CD4-positive, alpha-beta T cell treated with Interferon gamma for 1 hour (primary cell): ENCODE data around the gene SLC28A2.
A peak's percentile ranks its signal among the peaks of the same experiment; 100 is the strongest.
"Not testable (repeated sequence)": the region's sequence is repeated elsewhere in the genome, so short reads cannot be mapped to it uniquely, and the experiment has no call there.

Experiments
- DNase-seq: peaks from one replicate; pipeline ENCODE4 v3.0.0-alpha.2; 2020

The SLC28A2 gene

DNA sequence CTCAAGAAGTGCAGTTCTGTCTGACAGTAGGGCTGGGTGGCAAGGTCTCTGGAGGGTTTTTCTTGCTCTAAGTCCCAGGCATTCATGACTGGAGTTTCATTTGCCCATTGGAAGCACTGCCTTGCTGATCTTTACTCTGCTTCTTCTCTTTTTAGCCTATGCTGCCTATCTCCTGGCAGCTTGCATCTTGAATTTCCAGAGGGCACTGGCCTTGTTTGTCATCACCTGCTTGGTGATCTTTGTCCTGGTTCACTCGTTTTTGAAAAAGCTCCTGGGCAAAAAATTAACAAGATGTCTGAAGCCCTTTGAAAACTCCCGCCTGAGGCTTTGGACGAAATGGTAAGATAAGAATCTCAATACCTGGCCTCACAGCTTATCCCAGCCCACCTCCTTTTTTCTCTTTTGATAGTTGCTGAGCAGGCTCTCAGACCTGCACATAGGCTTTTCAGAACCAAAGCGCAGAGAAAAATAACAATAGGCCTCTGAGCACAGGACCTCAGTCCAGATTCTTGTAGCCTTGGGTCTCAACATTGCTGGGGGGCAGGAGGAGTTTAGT is 10.9 kb downstream of the SLC28A2 start:
- no peak for DNase-seq

DNA sequence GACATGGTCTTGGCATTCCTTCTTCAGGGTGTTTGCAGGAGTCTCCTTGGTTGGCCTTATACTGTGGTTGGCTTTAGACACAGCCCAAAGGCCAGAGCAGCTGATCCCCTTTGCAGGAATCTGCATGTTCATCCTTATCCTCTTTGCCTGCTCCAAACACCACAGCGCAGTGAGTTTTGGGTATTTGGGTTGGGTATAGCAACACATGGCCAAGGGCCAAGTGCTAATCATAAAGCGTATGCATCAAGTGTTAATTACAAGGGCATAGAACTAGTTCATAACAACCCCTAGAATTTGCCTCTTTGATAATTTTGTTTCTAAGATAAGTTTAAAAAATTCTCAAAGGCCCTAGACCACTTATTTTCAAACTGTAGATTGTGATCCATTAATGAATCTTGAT is 11.8 kb downstream of the SLC28A2 start:
- DNase-seq: no peak

DNA sequence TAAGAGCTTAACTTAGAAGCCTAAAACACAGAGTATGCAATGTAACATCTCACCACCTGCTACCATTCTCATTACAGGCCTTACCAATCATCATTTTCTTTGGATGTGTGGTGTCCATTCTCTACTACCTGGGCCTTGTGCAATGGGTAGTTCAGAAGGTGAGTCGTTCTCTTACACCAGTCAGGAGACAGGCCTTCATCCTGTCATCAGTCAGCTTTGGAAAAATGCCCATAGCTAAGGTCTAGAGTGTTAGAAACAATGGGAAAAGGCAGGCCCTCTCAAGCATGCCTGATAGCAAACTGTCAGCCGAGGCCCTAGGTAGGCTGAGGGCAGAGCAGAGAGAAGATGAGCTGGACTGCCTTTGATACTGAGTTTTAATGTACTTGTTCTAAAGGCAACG is 13.5 kb downstream of the SLC28A2 start:
- no peak for DNase-seq

DNA sequence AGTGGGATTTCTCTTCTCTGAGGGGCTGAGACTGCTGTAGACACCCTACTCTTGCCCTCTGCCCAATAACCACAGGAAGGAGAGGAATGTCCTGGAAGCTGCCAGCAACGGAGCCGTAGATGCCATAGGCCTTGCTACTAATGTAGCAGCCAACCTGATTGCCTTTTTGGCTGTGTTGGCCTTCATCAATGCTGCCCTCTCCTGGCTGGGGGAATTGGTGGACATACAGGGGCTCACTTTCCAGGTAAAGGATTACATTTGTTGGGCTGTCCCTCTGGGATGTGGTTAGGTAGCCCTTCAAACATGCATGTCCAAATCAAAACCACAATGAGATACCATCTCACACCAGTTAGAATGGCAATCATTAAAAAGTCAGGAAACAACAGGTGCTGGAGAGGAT is 16.1 kb downstream of the SLC28A2 start:
- no peak for DNase-seq

DNA sequence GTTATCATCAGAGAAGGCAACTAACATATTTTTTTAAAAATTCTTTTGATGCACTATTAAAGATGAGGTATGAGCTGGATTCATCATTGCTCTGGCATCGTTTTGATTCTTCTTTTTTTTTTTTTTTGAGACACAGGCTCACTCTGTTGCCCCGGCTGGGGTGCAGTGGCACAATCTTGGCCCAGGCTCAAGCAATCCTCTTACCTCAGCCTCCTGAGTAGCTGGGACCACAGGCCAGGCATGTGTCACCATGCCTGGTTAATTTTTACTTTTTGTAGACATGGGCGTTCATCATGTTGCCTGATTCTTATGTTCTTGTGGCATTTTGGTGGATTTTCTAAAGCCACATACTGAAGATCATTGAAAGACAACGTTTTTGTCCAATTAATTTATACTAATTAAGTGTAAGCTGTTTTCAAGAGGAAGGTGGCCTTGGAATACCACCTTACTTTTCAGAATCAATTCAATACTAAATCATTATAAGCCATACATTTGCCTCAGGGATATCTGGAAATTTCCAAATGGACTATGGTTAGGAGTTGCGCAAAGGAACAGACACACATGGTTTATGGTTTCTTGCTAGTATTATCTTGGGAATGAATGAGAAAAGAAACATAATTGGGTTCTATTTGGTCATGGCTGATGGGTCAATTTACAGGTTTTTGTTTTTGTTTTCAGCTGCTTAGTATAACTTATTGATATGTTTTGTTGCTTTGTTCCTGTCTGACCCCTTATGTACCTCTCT is 22.8 kb downstream of the SLC28A2 start:
- DNase-seq: no peak

DNA sequence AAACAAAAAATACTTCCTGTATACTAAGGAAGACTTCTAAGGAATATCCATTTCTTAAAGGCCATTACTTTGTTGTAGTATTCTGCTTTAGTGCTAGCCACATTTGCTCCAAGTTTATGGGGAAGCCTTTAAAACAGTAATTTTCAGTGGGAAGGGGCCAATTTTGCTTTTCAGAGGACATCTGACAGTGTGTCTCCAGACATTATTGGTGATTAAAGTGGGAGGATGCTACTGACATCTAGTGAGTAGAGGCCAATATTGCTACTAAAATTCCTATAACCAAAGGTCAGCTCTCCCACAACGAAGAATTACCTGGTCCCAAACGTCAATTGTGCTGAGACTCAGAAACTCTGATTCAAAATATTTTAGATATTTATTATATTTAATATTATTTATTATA is 24.8 kb downstream of the SLC28A2 start:
- no peak for DNase-seq

DNA sequence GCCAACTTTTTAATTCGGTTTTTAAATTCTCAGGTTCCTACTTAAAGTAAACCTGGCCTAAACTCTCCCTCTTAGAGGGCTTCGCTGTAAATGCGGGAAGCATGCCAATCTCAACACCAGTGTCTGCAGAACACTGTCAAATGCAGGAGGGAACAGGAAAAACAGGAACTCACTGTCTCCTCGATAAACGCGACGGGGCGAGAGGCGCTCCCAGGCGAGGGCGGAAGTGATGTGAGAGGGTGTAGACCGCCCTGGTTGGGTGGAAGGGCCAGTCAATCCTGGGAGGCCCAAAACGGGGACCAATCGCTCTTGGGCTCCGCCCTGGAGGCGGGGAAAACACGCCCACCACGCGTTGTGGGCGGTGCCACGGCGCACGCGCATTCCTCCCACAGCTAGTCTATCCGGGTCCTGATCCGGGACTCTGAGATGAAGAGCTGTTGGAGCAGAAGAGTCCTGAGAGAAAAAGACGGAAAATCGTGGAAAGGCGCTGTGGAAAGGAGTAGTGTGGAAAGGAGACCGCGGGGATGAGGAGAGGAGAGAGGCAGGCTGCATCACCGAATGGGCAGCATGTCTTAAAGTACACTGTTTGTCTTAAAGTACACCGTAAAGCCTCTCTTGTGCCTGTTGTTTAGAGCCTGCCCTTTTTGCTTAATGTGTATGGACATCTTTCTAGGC is 27.1 kb downstream of the SLC28A2 start:
- DNase-seq: peak; percentile 95

DNA sequence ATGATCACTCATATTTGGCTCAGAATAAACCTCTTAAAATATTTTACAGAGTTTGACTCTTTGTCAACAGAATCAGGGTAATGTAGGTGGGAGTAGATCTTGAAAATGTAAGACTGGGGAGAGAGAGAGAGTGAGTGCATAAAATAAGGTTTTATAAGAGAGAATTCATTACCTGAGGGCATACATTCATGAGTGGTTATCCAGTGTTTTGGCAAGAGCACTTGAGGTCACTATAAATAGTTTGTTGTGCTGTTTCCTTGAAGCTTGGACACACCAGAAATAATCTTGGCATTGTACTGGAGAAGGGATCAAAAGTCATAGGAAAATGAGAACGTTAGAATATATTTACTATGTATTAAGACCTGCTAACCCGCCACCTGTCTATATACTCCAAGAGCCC is 33.4 kb downstream of the SLC28A2 start:
- DNase-seq: no peak

DNA sequence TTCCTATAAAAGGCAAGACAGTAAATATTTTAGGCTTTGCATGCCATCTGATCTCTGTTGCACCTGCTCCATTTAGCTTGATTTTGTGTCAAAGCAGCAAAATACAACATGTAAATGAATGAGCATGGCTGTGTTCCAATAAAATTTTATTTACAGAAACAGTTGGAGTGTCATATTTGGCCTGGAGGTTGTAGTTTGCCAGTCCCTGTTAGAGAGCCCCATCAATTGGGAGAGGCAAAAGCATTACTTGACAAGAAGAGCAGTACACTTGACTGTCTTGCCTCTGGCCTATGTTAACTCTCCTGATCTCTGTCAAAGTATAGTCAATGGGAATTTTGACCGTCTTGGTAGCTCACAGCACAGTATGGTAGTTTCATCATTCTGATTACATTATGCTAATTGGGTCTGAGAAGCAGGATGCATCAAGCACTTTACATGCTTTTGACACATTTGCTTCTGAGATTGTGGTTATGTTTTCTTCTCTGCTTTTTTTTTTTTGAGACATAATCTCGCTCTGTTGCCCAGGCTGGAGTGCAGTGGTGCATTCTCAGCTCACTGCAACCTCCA is 35.4 kb downstream of the SLC28A2 start:
- DNase-seq: no peak

DNA sequence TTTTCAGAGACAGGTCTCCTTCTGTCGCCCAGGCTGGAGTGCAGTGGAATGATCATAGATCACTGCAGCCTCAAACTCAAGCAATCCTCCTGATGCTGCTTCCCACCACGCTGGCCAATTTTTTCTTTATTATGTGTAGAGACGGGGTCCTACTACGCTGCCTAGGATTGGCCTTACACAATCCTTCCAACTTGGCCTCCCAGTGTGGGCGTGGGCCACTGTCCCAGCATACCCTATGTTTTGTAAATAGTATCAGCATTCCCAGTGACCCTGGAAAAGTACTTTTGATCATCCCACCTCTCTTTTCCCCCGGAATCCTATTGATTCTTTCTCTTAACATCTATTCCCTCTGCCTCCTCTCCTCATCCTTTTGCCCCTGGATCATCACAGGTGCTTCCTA is 36.9 kb downstream of the SLC28A2 start:
- no peak for DNase-seq

DNA sequence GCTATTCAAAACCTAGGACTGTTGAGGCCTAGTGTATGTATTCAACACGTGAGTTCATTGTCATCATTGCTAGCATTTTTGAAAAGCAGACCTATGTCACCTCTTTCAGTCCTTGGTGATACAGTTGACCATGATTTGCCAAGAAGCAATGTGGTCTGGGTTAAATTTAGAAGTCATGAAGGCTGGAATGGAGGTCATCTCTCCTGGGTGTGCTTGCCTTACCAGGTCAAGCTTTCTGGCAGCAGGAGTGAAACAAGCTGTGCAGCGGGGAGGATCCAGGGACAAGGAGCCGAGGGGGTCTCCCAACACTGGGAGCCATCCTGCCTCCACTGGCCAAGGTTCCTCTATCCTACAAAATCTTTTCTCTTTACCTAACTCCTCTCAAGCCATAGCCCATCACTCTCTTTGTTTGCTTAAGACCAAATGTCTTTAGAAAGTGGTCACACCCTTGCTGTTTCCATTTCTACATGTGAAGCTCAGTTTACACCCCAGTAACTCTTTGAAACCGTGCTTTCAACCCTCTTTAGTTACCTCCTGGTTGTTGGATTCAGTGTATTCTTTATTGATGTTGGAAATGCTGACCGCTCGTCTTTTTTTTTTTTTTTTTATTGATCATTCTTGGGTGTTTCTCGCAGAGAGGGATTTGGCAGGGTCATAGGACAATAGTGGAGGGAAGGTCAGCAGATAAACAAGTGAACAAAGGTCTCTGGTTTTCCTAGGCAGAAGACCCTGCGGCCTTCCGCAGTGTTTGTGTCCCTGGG is 40.0 kb downstream of the SLC28A2 start:
- DNase-seq: no peak

DNA sequence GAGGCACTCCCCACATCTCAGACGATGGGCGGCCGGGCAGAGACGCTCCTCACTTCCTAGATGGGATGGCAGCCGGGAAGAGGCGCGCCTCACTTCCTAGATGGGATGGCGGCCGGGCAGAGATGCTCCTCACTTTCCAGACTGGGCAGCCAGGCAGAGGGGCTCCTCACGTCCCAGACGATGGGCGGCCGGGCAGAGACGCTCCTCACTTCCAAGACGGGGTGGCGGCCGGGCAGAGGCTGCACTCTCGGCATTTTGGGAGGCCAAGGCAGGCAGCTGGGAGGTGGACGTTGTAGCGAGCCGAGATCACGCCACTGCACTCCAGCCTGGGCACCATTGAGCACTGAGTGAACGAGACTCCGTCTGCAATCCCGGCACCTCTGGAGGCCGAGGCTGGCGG is 41.3 kb downstream of the SLC28A2 start:
- DNase-seq: not testable (repeated sequence)

DNA sequence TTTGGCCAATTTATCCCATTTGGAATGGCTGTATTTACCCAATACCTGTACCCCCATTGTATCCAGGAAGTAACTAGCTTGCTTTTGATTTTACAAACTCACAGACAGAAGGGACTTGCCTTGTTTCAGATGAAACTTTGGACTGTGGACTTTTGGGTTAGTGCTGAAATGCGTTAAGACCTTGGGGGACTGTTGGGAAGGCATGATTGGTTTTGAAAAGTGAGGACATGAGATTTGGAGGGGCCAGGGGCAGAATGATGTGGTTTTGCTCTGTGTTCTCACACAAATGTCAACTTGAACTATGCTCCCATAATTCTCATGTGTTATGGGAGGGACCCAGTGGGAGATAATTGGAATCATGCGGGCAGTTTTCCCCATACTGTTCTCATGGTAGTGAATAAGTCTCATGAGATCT is 46.9 kb downstream of the SLC28A2 start:
- not testable (repeated sequence) for DNase-seq

DNA sequence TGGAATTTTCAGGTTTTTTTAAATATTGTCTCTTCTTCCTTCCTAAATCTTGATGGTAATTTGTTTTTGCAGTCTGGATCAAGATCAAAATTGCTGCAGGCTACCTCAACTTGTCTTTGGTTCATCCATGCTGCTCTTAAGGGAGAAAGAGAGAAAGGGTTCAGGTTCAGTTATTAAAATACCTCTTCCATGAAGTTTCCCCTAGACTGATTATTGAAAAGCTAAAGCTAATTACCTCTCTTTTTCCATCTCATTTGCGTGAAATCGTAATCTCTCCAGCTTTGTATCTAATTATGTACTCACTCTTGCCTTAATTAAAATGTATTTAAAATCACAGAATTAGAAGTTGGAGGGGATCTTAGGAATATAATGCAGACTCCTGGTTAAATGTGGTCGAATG is 52.7 kb downstream of the SLC28A2 start:
- DNase-seq: no peak

DNA sequence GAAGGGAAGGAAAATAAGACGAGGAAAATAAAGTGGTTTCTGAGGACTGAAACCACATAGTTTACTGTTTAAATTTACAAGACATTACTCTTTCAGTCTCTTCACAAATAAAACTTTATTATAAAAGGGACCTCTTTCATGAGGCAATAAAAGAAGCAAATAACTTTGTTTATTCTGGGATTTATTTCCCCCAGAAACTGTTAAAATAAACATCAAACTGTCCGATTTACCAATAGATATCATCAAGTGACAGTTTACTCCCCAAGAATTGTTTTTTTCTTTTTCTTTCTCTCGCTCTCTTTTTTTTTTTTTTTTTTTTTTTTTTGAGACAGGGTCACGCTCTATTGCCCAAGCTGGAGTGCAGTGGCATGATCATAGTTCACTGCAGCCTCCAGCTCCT is 54.1 kb downstream of the SLC28A2 start:
- no peak for DNase-seq

DNA sequence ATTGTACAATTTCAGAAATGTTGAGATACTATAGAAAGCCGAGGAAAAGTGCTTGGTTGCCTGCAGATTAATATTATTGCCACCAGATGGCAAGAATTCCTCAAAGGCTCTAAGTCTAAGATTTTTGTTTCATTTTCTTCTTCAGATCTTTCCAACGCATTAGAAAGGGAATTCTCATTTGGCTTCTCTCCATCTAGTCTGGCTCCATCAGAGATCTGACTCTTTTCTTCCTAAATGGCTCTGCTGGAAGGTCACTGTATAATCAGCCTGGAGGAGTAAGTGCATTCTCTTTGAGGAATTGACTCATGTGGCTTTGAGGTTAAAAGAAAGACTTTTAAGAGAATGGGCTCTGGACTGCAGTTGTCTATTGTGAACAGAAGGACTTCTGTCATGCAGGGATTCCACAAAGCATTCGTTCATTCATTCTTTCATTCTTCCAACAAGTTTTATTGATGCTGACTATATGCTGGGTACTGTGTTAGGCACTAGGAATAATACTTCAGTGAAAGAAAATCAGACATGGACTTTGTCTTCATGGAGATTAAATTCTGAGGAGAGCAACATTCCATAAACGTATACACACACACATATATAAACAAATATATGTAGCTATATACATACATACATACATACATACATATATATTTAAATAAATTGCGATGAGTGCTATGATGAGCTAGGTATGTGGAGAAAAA is 55.3 kb downstream of the SLC28A2 start:
- DNase-seq: no peak

DNA sequence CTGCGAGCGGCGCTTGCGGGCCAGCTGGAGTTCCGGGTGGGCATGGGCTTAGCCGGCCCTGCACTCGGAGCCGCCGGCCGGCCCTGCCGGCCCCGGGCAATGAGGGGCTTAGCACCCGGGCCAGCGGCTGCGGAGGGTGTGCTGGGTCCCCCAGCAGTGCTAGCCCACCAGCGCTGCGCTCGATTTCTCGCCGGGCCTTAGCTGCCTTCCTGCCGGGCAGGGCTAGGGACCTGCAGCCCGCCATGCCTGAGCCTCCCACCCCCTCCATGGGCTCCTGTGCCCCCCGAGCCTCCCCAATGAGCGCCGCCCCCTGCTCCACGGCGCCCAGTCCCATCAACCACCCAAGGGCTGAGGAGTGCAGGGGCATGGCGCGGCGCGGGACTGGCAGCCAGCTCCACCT is 62.1 kb downstream of the SLC28A2 start:
- not testable (repeated sequence) for DNase-seq

DNA sequence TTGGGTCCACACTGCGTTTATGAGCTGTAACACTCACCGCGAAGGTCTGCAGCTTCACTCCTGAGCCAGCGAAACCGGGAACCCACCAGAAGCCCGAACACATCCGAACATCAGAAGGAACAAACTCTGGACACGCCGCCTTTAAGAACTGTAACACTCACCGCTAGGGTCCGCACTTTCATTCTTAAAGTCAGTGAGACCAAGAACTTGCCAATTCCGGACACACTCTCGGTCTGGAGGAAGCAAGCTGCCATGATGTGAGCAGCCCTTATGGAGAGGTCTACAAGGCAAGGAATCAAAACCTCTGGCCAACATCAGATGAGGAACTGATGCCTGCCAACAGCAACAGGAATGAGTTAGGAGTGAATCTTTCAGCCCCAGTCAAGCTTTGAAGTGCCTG is 62.9 kb downstream of the SLC28A2 start:
- DNase-seq: no peak

DNA sequence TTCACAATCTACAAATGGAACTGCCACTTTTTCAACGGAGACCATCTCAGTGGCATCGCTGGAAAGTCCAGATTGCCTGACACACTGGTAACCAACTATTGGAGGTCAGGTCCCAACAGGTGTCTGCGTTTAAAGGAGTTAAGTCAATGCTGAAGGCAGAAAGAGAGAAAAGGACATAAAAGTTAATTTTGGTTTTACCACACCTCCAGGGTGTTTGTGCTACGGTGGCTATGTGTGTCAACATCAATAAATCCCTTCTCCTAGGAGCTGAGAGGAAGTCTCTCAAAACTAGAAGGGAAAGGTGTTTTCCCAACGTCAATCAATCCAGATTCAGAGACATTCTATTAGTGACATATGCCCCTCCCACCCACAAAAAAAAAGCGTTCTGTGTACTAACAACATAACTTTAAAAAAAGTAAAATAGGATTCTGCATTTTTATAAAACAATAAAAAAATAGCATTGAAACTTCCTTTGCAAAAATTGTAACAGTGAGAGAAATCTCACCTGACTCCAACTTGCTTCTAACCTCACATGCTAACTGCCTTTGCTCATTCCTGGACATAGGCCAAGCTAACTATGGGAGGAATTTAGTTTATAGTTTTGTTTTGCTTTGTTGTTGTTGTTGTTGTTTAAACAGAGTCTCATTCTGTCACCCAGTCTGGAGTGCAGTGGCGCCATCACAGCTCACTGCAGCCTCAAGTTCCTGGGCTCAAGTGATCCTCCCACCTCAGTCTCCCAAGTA is 67.6 kb downstream of the SLC28A2 start:
- DNase-seq: no peak

DNA sequence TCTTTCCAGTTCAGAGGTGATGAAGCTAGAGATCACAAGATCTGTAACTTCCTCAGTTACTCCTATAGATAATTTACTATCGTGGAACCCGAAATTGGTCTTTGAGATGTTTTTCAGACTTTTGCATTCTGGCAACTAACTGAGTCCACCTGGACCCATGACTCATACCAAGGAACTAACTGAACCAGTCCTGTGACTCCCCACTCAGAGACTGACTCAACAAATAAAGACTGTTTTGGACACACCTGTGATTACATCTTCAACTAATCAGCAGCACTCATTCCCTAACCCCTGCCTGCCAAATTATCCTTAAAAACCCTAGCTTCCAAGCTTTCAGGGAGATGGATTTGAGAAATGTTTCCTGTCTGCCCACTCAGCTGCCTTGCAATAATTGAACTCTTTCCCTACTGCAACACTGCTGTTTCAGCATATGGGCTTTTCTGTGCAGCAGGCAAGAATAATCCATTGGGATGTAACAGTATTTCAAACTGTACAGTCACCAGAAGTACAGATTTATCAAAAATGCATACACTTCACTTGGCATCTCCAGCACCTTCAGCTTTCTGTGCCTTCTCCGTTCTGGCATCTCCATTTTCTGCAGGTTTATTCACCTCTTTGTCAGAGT is 68.7 kb downstream of the SLC28A2 start:
- no peak for DNase-seq

DNA sequence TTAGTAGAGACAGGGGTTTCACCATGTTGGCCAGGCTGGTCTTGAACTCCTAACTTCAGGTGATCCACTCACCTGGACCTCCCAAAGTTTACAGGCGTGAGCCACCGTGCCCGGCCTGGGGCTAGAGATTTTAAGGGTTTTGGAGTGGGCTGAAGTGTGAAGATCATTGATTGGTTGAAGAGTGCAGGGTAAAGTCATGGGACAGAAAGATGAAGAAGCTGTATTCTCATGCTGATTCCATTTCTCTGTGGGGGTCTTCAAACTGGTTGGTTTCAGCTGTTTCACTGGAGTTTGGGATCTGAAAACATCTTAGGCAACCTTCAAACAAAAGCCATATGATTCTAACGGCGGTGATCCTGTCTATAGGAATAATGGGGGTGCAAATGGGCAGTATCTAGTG is 74.2 kb downstream of the SLC28A2 start:
- DNase-seq: no peak

DNA sequence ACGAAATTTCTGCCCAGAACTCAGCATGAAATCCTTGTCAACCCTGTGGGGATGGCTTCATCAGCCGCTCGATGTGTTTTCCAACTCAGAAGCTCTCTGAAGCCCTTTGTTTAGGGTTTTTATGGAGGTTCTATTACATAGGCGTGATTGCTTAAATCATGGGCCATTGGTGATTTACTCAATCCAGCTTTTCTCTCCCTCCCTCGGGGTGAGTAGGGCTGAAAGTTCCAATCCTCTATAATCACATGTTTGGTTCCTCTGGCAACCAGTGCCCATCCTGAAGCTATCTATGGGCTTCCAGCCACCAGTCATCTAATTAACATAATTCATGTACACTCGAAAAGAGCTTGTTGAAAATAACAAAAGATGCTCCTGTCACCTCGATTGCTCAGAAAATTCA is 74.7 kb downstream of the SLC28A2 start:
- DNase-seq: no peak
